Activated gamma-delta T cell treated with anti-CD3 and anti-CD28 coated beads, Interleukin-2, amount 50 U/mL, for 16 hours (primary cell): Measurements from ENCODE around the gene IMPACT.

ENCODE experiments used
- DNase-seq: peaks from one replicate; pipeline ENCODE4 v3.0.0-alpha.2; 2020; ENCODE audit warnings: low read depth

Gene IMPACT

GRCh38 chr18:24479371-24479770 is 52.9 kb downstream of the IMPACT start:
- DNase-seq = no peak

DNA sequence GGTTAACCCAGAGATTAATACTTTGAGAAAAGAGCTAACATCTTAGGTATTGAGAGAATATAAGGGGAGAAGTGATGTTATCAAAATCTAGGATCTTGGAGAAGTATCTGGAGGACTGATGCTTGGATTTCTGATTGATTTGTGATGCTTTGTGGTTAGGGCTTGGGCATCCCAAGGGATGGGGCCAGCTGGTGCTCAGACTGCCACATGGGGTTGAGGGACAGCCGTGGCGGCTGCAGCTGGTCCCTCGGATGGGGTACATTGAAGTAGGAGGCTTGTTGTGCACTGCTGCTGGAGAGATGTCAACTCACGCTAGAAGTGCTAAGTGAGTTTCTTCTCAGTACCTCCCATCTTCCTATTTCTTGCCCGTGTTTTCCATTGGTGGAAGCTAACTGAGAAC is 56.4 kb downstream of the IMPACT start:
- DNase-seq = no peak

- no peak for DNase-seq
Measured at GRCh38 chr18:24485681-24486080, 59.2 kb downstream of the IMPACT start.

DNA sequence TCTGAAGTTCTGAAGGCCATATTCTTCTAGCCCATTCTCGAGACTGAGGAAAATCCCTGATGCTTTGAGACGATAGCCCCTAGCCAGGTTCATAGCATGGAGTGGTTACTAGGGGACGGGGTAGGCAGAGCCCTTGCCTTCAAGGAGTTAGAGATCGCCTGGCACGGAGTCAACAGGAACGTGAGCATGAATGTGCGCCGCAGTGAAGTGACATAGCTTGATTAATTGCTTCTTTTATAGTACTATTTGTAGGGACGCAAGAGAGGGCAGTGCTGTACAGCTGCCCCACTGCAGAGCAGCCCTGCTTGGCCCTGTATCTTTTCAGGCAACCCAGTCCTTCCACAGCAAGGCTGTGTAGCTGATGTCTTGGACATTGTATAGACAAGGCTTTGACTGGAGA is 60.2 kb downstream of the IMPACT start:
- no peak for DNase-seq

DNA sequence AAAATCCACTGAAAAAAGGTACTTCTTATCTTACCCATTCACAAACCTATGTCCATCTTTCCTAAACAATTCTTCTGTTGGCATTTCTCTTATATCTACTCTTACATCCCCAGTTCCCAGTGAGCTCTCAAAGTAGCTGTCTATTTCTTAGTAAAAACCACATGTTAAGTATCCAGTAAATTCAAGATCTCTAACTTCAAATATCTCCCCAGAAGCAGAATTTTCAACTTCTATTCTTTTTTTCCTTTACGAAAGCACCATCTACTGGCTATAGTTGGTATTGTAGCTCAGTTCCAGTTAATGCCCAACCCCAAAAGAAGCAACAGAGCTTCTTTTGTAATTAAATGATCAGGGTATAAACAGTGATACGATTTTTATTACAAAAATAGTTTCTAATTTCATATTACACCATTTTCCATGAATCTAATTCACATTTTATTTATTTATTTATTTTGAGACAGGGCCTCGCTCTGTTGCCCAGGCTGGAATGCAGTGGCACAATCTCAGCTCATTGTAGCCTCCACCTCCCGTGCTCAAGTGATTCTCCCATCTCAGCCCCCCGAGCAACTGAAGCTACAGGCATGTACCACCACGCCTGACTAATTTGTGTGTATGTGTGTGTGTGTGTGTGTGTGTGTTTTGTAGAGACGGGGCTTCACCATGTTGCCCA is 62.5 kb downstream of the IMPACT start:
- DNase-seq = no peak

- no peak for DNase-seq
Measured at GRCh38 chr18:24490539-24490938, 64.1 kb downstream of the IMPACT start.

DNA sequence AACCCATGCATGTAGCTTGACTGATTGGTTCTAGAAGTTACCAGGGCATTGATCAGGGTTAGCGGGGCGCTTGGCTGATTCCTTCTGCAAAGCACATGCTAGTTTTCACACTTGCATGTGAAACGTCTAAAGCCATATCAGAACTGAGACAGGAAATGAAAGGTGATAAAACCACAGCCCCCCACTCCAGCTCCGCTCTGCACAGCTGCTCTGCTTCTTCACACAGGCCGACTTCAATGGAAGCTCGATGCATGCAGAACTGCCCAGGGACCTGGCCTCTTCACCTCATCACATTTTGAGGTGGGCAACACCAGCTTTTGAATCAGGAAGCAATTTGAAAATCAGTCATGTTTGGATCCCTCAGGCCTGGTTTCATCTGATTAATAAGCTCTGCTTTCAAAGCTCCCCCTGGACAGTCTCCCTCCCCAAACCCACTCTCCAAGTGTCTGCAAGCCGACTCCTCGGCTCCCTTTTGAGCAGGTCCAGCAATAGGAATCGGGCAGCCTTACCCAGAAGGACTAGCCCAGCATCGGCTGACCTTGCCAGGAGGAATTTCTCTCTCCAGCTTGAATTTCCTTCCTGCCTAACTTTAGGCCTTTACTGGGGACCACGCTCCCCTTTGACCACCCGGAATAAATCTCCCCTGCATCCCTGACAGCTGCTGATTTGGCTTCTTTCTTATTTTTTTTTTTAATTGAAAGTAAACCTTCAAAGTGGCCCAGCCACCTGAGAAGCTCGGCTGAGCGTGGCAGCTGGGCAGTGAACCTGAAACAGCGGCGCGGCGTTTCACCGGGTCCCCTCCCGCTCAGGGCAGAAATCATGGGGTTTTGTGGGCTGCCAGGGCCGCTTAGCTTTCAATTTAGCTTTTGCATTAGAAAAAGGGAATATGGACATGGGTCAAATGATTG is 65.7 kb downstream of the IMPACT start:
- DNase-seq = peak; percentile 6

- no peak for DNase-seq
Measured at GRCh38 chr18:24494586-24494985, 68.1 kb downstream of the IMPACT start.

GRCh38 chr18:24497031-24497754 is 70.7 kb downstream of the IMPACT start:
- no peak for DNase-seq

GRCh38 chr18:24499814-24500213 is 73.3 kb downstream of the IMPACT start:
- no peak for DNase-seq

DNA sequence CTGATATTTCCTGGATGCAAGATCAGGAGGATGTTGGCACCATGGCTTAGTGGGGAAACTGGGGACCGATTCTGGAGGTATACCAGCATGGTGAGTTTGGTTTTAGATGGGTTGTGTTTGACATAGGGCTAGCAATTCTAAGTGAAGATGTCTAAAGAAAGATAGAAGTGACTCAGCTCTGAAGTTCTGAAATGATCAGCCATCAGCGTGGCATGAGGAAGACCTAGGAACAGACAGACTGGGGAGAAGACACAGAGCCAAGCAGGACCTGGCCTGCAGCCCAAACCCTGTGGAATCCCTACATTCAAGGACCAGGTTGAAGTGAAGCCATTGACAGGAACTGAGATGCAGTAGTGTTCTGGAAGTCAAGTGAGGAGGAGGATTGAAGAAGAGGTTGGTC is 73.7 kb downstream of the IMPACT start:
- DNase-seq = no peak

- no peak for DNase-seq
Measured at GRCh38 chr18:24500766-24501165, 74.3 kb downstream of the IMPACT start.

DNA sequence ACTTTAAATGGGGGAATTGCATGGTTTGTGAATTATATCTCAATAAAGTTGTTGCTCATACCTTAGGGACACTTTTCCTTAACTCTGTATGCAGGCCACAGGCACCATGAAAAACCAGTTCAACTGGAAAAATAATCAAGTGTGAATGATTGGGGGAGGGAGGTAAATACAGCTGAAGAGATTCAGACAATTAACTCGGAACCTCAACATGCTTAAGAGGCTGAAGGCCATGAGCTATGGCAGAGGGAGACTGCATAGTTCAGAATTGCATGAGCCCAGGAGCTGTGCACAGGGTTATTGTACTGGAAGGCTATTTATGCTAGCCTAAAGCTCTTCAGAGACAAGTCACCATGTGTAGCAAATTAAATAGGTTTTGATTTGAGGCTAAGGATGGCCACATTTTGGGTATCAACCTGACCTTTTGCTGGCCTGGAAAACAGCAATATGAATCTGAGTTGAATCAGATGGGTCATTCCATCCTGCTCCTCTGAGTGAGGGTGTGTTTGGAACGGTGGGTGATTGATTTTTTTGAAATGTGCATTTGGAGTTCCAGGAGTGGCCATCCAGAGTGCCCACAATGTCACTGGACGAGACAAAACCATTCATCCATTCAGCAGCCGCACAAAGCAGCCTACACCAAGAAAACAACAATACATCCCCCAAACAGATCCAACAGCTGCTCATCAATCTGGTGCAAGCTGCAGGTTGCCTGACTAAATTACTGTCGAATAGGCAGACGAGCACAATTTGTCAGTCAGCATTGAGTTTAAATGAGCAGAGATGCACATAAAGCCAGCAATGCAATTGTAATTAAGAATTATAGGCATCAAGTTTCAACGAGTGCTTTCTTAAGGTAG is 76.4 kb downstream of the IMPACT start:
- no peak for DNase-seq
